GM20000 (cell line): Measurements from ENCODE around the gene TRIO.

ENCODE experiments used
- DNase-seq: peaks from one replicate; pipeline ENCODE4 v3.0.0; 2012; ENCODE audit warnings: low spot score
- TF ChIP-seq, protein P1 (sequence below): IDR thresholded peaks from 2 replicates; pipeline ENCODE4 v1.5.1; 2012; ENCODE audit warnings: mild to moderate bottlenecking, control low read depth; ENCODE audit errors: extremely low read depth, missing control alignments

TRIO gene

GRCh38 chr5:14464096-14464495 lies 321.0 kb downstream of the TRIO start:
- no peak for DNase-seq

DNA sequence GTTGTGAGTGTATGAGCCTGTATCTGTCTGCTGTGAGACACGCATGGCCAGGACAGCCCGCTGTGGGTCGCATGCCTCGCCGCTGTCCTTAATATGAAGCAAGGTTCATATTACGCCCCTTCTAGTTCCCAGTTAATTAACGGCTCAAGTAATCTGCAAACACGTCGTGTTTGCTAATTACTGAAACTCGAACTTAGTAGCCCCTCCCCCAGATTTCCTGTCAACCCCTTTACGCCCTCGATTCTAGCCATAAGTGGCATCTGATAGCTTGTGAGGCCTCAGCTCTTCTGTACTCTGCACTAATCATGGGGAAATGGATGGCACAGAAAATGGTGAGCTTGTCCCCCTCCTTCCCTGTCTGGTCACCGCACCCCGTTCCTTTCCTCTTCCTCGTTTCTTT lies 321.5 kb downstream of the TRIO start:
- no peak for DNase-seq
- TF ChIP-seq, protein P1, sequence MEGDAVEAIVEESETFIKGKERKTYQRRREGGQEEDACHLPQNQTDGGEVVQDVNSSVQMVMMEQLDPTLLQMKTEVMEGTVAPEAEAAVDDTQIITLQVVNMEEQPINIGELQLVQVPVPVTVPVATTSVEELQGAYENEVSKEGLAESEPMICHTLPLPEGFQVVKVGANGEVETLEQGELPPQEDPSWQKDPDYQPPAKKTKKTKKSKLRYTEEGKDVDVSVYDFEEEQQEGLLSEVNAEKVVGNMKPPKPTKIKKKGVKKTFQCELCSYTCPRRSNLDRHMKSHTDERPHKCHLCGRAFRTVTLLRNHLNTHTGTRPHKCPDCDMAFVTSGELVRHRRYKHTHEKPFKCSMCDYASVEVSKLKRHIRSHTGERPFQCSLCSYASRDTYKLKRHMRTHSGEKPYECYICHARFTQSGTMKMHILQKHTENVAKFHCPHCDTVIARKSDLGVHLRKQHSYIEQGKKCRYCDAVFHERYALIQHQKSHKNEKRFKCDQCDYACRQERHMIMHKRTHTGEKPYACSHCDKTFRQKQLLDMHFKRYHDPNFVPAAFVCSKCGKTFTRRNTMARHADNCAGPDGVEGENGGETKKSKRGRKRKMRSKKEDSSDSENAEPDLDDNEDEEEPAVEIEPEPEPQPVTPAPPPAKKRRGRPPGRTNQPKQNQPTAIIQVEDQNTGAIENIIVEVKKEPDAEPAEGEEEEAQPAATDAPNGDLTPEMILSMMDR = no peak

More at GRCh38 chr5:14464096-14464495, 321.0 kb downstream of the TRIO start:
- TF ChIP-seq, protein P1 = no peak

GRCh38 chr5:14465116-14465515 lies 322.0 kb downstream of the TRIO start:
- TF ChIP-seq, protein P1 = no peak
- no peak for DNase-seq

DNA sequence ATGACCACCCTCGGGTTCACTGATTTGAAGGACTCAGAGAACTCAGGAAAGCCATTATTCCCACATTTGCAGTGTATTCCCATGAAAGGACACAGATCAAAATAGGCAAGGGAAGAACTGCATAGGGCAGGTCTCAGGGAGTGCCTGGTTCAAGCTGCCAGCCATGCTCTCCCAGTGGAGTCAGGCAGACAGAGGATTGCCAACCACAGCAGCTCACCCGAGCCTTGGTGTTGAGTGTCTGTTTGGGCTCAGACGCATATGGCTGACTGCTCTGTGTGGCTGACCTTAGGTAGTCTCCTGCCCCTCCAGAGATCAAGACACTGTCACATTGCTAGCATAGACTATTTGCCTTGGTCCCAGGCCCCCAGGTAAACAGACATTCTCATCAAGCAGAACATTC lies 322.6 kb downstream of the TRIO start:
- DNase-seq = no peak
- TF ChIP-seq, protein P1 = no peak

- TF ChIP-seq, protein P1 = no peak
Observed at GRCh38 chr5:14467251-14467650, 324.1 kb downstream of the TRIO start.

GRCh38 chr5:14467886-14468285 lies 324.7 kb downstream of the TRIO start:
- TF ChIP-seq, protein P1 = no peak
- DNase-seq = no peak

More at GRCh38 chr5:14467251-14467650, 324.1 kb downstream of the TRIO start:
- no peak for DNase-seq

- TF ChIP-seq, protein P1 = no peak
- no peak for DNase-seq
Observed at GRCh38 chr5:14469551-14470377, 326.6 kb downstream of the TRIO start.
